ENCODE measurements around the gene ATXN7L1.
"Not testable (repeated sequence)": the region's sequence is repeated elsewhere in the genome, so short reads cannot be mapped to it uniquely, and the experiment has no call there.

Gene ATXN7L1

GRCh38 chr7:105854498-105854897, 21.9 kb downstream of the ATXN7L1 start:
- DNase-seq = no peak

DNA sequence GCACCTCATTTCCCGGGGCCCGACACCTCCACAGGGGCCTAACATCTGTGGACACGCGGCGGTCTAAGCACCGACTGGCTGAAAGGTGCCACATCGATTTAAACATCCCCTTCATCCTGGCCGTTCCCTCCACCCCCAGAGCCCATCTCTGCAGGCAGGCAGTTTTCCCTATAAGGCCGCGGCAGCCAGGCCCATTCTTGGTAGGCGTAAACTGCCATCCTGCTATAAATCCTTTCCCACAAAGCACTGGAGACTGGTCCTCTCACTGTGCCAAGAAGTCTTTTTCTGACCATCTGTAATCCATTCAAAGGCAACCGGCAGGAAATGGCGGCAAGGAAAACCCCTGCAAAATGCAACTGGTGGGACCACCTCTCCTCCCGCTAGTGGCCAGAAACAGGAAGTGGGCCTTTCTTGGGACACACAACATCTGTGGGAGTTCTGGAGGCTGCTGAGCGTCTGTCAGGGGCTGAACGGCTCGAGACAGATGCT, 22.4 kb downstream of the ATXN7L1 start:
- DNase-seq = no peak

DNA sequence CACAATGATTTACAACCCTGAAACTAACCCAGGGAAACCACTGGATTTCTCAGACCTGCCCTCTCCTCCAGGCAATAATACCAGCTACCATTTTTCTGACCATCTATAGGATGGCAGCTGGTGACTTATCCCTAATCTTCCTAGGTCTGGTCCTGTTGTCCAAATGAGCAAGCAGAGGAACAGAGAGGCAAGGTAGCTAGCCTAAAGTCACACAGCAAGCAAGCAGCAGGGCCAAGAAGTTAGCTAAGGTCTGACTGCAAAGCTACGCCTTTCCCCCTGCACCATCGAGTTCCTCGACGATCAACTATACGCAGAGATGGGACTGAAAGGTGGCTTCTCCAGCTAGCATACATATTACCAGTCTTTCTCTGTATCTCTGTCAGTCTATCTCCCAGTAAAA, 25.3 kb downstream of the ATXN7L1 start:
- DNase-seq = no peak

DNA sequence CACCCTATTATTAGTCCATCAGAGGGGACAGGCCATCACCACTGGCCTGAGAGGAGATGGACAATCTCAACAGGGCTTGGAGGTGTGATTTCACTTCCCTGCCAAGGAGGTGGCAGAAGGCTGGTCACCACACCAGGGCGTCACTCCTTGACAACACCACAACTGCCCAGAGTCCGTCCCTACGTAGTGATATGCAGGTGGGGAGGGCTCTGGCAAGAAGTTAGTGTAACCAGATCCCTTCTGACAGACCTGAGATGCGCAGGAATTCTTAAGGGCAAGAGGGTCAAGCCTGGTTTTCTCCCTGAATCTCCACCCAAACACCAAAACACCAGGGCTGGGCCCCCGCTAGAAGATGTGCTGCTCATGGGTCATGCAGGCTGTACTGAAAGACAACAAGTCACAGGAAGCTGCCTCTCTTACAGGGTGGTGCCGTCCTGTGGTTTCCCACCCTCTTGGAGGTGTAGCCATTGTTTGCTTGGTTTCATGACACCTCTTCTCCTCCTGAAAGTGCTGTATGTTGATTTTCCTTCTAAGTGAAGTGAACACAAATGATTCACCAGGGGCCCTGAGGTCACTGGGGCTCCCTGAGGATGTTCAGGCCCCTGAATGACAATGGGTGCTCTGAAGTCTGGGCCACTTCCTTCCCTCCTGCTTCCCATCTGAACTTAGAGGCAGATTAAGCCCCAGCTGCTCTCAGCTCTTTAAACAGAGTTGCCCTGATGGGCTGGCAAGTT, 27.1 kb downstream of the ATXN7L1 start:
- peak; percentile 85 for DNase-seq

GRCh38 chr7:105846404-105846803, 30.0 kb downstream of the ATXN7L1 start:
- no peak for DNase-seq

GRCh38 chr7:105844681-105845080, 31.7 kb downstream of the ATXN7L1 start:
- DNase-seq = not testable (repeated sequence)

DNA sequence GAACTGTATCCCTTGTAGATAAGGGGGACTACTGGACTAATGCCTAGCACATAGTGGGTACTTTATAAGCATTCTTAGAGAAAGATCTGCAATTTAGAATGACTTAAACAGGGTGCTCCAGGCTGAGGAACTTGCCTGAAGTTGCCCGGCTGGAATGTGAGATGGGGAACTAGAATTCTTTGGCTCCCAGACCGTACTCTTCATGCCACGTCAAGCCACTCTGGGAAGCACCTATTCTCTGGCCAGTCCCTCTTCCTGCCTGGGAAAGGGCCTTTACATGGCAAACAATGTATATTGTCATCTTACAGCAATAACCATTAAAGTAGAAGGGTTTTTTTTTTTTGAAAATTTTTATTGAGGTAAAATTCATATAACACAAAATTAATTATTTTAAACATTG, 34.5 kb downstream of the ATXN7L1 start:
- DNase-seq = no peak

GRCh38 chr7:105840981-105841749, 35.2 kb downstream of the ATXN7L1 start:
- no peak for DNase-seq

DNA sequence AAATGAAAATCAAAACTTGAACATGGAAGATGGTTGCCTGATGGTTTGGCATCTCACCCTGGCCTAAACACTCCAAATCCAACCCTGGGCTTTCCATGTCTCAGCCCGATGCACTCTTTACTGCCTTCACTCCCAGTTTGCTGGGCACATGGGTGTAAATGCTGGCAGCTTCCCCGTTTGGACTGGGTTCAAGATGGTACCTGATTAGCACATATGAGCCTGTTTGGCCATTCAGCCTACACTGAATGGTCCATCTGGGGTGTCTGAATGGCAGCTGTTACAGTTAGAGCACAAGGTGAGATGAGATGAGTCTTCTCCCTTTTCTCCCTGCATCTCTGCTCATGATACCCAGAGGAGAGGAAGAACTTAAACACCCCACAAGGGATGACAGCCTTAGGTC, 37.1 kb downstream of the ATXN7L1 start:
- DNase-seq = no peak

DNA sequence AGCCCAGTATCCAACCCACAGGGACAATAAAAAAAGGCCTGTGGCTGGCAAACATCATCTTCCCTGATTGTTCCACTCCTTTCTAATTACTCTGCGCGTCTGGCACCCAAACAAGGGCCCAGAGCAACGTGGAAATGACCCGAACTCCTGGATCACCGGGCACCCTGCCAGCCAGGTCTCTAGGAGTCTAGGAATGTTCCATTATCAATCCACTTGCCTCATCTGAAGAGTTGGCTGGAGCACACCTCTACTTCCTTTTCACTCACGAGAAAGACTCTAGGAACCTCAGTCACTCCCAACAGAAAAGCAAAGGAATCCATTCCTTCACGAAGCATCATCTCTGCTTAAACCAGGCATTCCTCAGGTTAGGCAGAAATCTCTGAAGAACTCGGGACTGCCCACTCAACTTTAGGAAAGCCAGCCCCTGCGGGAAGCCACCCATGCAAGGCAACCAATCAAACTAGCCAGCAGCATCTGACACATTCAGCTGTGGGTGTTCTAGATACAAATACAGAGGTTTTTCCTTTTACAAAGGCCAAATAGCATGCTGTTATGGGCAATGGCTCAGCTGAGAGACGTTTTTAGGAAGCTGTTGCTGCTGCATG, 37.7 kb downstream of the ATXN7L1 start:
- no peak for DNase-seq

- no peak for DNase-seq
Observed at GRCh38 chr7:105837765-105838626, 38.4 kb downstream of the ATXN7L1 start.

DNA sequence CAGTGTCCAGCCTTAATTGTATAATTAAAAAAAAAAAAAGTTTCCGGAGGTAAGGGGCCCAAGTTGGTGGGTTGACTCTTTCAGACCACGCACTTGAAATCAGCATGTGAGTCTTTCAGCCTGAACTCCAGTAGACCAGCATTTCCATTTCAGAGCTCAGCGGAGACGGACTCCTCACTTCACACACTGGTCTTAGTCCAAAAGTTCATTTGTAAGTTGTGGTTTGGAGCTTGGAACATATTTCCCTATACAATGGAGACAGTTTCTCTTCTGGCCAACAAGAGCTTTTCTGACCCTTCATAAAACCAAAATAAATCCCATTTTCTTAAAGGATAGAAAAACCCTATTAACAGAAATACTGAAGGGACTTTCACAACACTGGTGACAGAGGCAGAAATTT, 41.0 kb downstream of the ATXN7L1 start:
- no peak for DNase-seq

DNA sequence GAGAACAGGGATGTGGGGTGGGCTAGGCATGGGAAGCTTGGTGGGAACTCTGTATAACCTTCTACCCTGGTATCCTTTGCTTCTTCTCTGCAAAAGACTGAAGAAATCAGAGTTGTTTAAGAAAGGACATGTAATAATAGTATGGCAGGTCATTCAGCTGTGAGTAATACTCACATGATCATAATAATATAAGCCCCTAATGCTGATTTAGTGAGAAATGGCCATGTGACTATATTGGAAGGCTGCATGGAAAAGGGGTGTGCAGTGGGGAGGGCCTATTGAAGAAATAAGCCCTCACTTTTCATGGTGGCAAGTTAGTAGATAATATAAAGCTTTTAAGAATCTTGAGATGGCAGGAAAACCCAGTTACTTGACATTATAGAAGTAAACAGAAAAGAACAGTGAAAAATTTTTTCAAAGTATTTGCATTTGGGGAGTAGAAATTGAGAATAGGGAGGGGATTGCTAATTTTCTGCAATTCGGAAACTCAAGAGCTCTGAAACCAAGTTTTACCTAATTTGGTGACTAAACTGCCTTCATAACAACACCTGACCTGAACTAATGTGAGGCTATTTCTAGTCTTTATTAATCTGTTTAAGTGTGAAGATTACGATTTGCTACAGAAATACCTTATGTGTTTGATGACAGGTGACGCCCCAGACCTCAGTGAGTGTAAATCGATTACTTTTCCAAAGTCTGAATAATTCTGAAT, 44.4 kb downstream of the ATXN7L1 start:
- no peak for DNase-seq

DNA sequence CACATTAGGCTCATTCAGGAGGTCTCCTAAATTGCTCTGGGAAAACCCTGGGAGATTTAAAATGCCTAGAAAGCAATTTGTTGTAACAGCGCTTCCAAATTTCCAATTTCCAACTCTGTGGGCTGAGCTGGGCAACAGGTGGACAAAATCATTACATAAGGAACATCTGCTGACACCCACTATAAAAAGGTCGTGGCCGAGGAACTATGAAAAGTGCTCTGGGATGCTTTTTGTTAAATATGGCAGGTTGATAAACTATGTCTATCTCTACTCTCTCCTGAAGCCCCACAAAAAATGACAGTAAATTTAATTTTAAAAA, 45.1 kb downstream of the ATXN7L1 start:
- no peak for DNase-seq

DNA sequence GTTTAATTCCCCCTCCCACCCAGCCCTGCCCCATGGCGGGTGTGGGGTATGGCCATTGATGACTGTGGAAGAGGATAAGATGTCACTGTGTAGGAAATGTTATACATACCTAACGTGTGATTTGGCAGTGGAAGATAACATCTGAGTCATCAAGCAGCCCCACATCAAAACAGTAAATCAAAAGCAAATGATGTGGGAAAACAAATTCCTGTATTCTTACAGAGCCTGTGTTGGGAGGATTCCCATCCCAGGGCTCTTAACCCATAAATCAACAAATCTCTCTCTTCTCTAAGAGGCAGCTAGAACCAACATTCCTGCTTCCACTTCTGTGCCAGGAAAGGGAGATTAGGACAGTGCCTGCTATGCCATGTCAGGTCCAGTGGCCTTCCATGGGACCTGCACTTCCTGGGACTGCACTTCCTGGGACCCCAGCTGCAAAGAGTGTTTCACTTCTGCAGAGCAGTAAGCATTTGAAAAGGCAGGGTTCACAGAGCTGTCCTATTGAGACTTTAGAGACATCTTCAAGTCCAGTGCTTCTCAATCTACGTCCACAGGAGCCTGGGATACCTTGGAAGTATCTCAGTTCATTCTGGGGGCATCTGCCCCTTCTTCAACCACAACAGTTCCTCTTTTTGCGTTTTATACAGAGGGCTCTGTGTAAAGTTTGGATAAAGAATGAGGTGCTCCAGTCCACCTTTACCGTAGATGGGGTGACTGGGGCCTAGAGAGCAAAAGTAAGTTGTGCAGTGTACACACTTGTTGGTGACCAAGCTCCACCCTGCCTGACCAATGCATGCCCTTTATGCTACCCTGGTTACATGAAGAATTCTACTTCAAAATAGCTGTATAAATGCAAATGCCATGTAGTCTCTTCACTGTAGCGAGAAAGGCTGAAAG, 45.7 kb downstream of the ATXN7L1 start:
- DNase-seq = no peak

GRCh38 chr7:105829681-105830322, 46.6 kb downstream of the ATXN7L1 start:
- no peak for DNase-seq

DNA sequence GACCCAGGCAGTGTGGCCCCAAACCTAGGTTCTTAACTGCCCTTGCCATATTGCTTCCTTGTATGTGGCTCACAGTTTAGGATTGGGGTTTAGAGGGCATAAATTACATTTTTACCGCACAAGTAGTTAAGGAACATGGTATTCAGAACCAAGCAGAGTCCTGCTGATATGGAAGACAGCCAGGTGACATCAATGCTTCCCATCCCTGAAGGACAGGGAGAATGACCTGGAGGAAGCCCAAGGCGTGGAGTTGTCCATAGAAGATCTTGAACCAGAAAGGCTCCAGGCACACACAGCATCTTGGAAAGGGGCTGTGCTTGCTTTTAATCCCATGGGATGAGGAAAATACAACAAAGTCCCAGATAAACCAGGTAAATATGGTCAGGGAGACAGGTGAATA, 48.3 kb downstream of the ATXN7L1 start:
- no peak for DNase-seq

DNA sequence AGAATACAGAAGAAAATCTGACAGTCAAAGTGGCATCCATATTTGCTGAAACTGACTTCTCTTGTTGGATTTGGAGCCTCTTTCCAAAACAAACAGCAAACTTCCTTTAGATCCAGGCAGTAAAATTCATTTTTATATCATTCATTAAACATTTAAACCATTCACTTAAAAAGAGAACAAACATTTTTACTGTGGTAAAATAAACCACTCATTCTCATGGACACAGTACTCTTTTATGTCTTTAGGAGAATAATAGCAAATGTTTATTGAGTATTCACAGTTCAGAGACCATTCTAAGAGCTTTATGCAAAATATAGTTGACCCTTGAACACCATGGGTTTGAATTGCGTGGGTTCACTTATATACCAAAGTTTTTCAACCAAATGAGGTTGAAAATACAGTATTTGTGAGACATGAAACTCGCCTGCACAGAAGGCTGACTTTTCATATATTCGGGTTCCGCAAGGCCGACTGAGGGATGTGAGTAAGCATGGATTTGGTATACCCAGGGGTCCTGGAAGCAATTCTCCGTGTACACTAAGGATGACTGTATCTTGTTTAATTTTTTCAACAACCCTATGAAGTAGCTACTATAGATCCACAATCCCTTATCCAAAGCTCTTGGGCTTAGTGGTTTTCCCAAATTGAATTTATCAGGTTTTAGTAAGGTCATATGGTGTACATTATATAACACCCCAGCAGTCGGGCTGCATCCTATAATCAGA, 49.1 kb downstream of the ATXN7L1 start:
- no peak for DNase-seq

DNA sequence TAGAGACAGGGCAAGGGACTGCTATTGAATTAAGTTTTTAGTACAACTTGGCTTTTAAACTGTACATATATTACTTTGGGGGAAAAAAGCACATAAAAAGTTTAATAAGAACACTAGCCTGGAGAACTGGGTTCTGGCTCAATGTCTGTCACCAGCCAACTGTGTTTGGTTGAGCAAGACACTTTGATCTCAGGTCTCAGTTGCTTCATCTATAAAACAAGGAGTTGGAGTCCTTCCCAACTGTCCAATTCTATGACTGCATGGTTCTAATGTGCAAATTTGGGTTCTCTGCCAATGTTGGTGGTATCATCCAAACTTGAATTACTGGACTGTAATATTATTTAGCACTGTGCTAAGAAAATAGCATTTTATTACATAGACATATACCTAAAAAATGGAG, 50.3 kb downstream of the ATXN7L1 start:
- no peak for DNase-seq

- DNase-seq = no peak
Observed at GRCh38 chr7:105825371-105825770, 51.0 kb downstream of the ATXN7L1 start.

Data from activated CD4-positive, alpha-beta T cell treated with anti-CD3 and anti-CD28 coated beads, Interleukin-2, amount 50 U/mL, for 16 hours (primary cell).